ENCODE results near the gene SLC35F1. TPM values are rescaled to one million over a fixed set of nuclear protein-coding genes. Genes with fewer than 3 reads are reported as not detected.

The SLC35F1 gene
- total RNA-seq, 1 donor from 2014 or later, result 5.8 TPM

- no peak for ATAC-seq
Measured at GRCh38 chr6:118086159-118086558, 179.1 kb downstream of the SLC35F1 start.

GRCh38 chr6:118092086-118092485 lies 185.0 kb downstream of the SLC35F1 start:
- ATAC-seq (no peak), DNase-seq (ENCODE audit: missing footprints) (no peak)
- intact Hi-C loops (cut with DNase I), result no loop called here

More at GRCh38 chr6:118086159-118086558, 179.1 kb downstream of the SLC35F1 start:
- intact Hi-C loops (cut with DNase I), result no loop called here
- DNase-seq (ENCODE audit: missing footprints), result no peak

GRCh38 chr6:118097576-118097975 lies 190.5 kb downstream of the SLC35F1 start:
- ATAC-seq (no peak), DNase-seq (ENCODE audit: missing footprints) (no peak)
- intact Hi-C loops (cut with DNase I), result no loop called here

- intact Hi-C loops (cut with DNase I), result no loop called here
- DNase-seq (ENCODE audit: missing footprints), result no peak
- ATAC-seq, result no peak
Measured at GRCh38 chr6:118100717-118101116, 193.7 kb downstream of the SLC35F1 start.

GRCh38 chr6:118101220-118101619 lies 194.2 kb downstream of the SLC35F1 start:
- intact Hi-C loops (cut with DNase I), result no loop called here
- DNase-seq (ENCODE audit: missing footprints), result no peak
- ATAC-seq, result no peak

GRCh38 chr6:118101831-118102345 lies 194.8 kb downstream of the SLC35F1 start:
- ATAC-seq (no peak), DNase-seq (ENCODE audit: missing footprints) (no peak)
- intact Hi-C loops (cut with DNase I), result no loop called here

GRCh38 chr6:118102401-118102800 lies 195.3 kb downstream of the SLC35F1 start:
- no peak for ATAC-seq
- DNase-seq (ENCODE audit: missing footprints), result no peak
- intact Hi-C loops (cut with DNase I), result no loop called here

- DNase-seq (ENCODE audit: missing footprints) (no peak), ATAC-seq (peak; percentile 72)
- intact Hi-C loops (cut with DNase I), result no loop called here
Measured at GRCh38 chr6:118103381-118104146, 196.5 kb downstream of the SLC35F1 start.

GRCh38 chr6:118122161-118122725 lies 215.2 kb downstream of the SLC35F1 start:
- ATAC-seq (no peak), DNase-seq (ENCODE audit: missing footprints) (no peak)
- intact Hi-C loops (cut with DNase I), result no loop called here

- intact Hi-C loops (cut with DNase I), result no loop called here
- DNase-seq (ENCODE audit: missing footprints) (no peak), ATAC-seq (no peak)
Measured at GRCh38 chr6:118122801-118123200, 215.7 kb downstream of the SLC35F1 start.

- intact Hi-C loops (cut with DNase I), result no loop called here
- no peak for ATAC-seq
- DNase-seq (ENCODE audit: missing footprints), result no peak
Measured at GRCh38 chr6:118123503-118124037, 216.5 kb downstream of the SLC35F1 start.

GRCh38 chr6:118124851-118125250 lies 217.8 kb downstream of the SLC35F1 start:
- intact Hi-C loops (cut with DNase I), result no loop called here
- no peak for DNase-seq (ENCODE audit: missing footprints)
- ATAC-seq, result no peak

- ATAC-seq (no peak), DNase-seq (ENCODE audit: missing footprints) (no peak)
- intact Hi-C loops (cut with DNase I), result no loop called here
Measured at GRCh38 chr6:118128755-118129154, 221.7 kb downstream of the SLC35F1 start.

- intact Hi-C loops (cut with DNase I), result no loop called here
- ATAC-seq, result no peak
Measured at GRCh38 chr6:118134206-118134605, 227.1 kb downstream of the SLC35F1 start.

GRCh38 chr6:118134736-118135135 lies 227.7 kb downstream of the SLC35F1 start:
- ATAC-seq, result no peak

More at GRCh38 chr6:118134206-118134605, 227.1 kb downstream of the SLC35F1 start:
- DNase-seq (ENCODE audit: missing footprints), result no peak

GRCh38 chr6:118135371-118135770 lies 228.3 kb downstream of the SLC35F1 start:
- DNase-seq (ENCODE audit: missing footprints), result no peak
- ATAC-seq, result no peak

More at GRCh38 chr6:118134736-118135135, 227.7 kb downstream of the SLC35F1 start:
- intact Hi-C loops (cut with DNase I), result no loop called here
- DNase-seq (ENCODE audit: missing footprints), result no peak

GRCh38 chr6:118141211-118141610 lies 234.1 kb downstream of the SLC35F1 start:
- no peak for ATAC-seq
- no peak for DNase-seq (ENCODE audit: missing footprints)
- intact Hi-C loops (cut with DNase I), result no loop called here

More at GRCh38 chr6:118135371-118135770, 228.3 kb downstream of the SLC35F1 start:
- intact Hi-C loops (cut with DNase I), result no loop called here

- no peak for DNase-seq (ENCODE audit: missing footprints)
- no peak for ATAC-seq
- intact Hi-C loops (cut with DNase I), result no loop called here
Measured at GRCh38 chr6:118146584-118146983, 239.5 kb downstream of the SLC35F1 start.

GRCh38 chr6:118147511-118147910 lies 240.4 kb downstream of the SLC35F1 start:
- ATAC-seq (no peak), DNase-seq (ENCODE audit: missing footprints) (no peak)
- intact Hi-C loops (cut with DNase I), result no loop called here

GRCh38 chr6:118148561-118148960 lies 241.5 kb downstream of the SLC35F1 start:
- ATAC-seq (no peak), DNase-seq (ENCODE audit: missing footprints) (no peak)
- intact Hi-C loops (cut with DNase I), result no loop called here
